Suprapubic skin (tissue), 4 donors: ENCODE data around the gene PAIP2.

ENCODE experiments used
- EP300 ChIP-seq: sonication (generic); formaldehyde crosslinking; IDR thresholded peaks from one replicate; pipeline ENCODE4 v1.6.1; 2017; ENCODE audit warnings: antibody characterized with exemption
- POLR2A ChIP-seq, 2 donors: fragments of 450-650 bp; IDR thresholded peaks; one replicate each; pipeline ENCODE4 v1.6.1; 2017; ENCODE audit warnings: antibody characterized with exemption in 2 of 2, mild to moderate bottlenecking in 2 of 2, moderate library complexity in 2 of 2
- POLR2AphosphoS5 ChIP-seq, 3 donors: sonication (generic); formaldehyde crosslinking; IDR thresholded peaks; one replicate each; pipeline ENCODE4 v1.6.1; 2017; ENCODE audit warnings: antibody characterized with exemption in 3 of 3
- TF ChIP-seq, protein P1 (sequence below), 2 donors: fragments of 200-600 bp in 1 of 2; fragments of 450-650 bp in 1 of 2; sonication (generic) in 1 of 2; IDR thresholded peaks; one replicate each; pipeline ENCODE4 v1.5.1; 2016 to 2019; ENCODE audit warnings: antibody characterized with exemption in 2 of 2, mild to moderate bottlenecking in 1 of 2, moderate library complexity in 1 of 2

DNA sequence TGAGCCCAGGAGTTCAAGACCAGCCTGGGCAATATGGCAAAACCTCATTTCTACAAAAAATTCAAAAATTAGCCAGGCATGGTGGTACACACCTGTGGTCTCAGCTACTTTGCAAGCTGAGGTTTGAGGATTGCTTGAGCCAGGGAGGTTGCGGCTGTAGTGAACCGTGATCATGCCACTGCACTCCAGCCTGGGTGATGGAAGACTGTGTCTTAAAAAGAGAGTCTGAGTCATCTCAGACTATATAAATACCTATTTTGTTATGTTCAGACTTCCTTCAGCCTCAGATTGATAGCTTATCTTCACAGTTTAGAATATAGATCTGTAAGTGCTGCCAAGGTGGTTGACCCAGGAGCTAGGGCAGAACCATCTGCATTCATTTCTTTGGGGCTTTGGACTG lies 1.6 kb upstream of the PAIP2 start:
- TF ChIP-seq, protein P1, sequence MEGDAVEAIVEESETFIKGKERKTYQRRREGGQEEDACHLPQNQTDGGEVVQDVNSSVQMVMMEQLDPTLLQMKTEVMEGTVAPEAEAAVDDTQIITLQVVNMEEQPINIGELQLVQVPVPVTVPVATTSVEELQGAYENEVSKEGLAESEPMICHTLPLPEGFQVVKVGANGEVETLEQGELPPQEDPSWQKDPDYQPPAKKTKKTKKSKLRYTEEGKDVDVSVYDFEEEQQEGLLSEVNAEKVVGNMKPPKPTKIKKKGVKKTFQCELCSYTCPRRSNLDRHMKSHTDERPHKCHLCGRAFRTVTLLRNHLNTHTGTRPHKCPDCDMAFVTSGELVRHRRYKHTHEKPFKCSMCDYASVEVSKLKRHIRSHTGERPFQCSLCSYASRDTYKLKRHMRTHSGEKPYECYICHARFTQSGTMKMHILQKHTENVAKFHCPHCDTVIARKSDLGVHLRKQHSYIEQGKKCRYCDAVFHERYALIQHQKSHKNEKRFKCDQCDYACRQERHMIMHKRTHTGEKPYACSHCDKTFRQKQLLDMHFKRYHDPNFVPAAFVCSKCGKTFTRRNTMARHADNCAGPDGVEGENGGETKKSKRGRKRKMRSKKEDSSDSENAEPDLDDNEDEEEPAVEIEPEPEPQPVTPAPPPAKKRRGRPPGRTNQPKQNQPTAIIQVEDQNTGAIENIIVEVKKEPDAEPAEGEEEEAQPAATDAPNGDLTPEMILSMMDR (IDR thresholded peaks at IDR 0.05): no peak
- TF ChIP-seq POLR2AphosphoS5 (IDR thresholded peaks at IDR 0.05) (no peak), EP300 (no peak), POLR2A (IDR thresholded peaks at IDR 0.05) (no peak)
